PC-3 (cell line): ENCODE results near the gene TENM4. TPM values are rescaled to one million over a fixed set of nuclear protein-coding genes. Genes with fewer than 3 reads are reported as not detected.

ENCODE experiments used
- ATAC-seq: fragments of 200-7000 bp; cut with Tn5 transposase; 2 replicates; pipeline ENCODE4 v1.9.1; 2020; ENCODE audit warnings: mild to moderate bottlenecking, moderate library complexity
- BruUV-seq: library from RNA; stranded (reverse); fragments of 400-500 nt; replicated peaks from 2 replicates; lab custom pipeline; 2021; lab: Mats Ljungman, UMichigan
- CTCF ChIA-PET: fragments of 300-600 bp; sonication (Branson Sonifier 250); formaldehyde crosslinking; loops from one replicate; lab custom pipeline; 2022; ENCODE audit warnings: antibody characterized with exemption; lab: Charles Lee
- POLR2A ChIA-PET: fragments of 300-600 bp; sonication (Branson Sonifier 250); formaldehyde crosslinking; loops from one replicate; lab custom pipeline; 2022; ENCODE audit warnings: antibody characterized with exemption; ENCODE audit not compliant: unreplicated experiment; lab: Charles Lee
- DNase-seq: peaks from one replicate; pipeline ENCODE4 v3.0.0-alpha.2; 2015
- H2AFZ ChIP-seq: fragments of 300-600 bp; sonication (generic); 2 replicates; pipeline ENCODE4 v1.6.0; 2016; ENCODE audit warnings: antibody characterized with exemption, low read length
- H3F3A ChIP-seq: fragments of 300-600 bp; sonication (generic); one replicate; pipeline ENCODE4 v1.6.0; 2017; ENCODE audit warnings: antibody characterized with exemption, low read length, control low read depth, mild to moderate bottlenecking; ENCODE audit not compliant: unreplicated experiment
- H3K27ac ChIP-seq: fragments of 300-600 bp; sonication (generic); 2 replicates; pipeline ENCODE4 v1.5.1; 2016; ENCODE audit warnings: mild to moderate bottlenecking, low read length
- H3K27me3 ChIP-seq: fragments of 300-600 bp; sonication (generic); 2 replicates; pipeline ENCODE4 v1.6.1; 2016; ENCODE audit warnings: low read length, mixed read lengths
- H3K36me3 ChIP-seq: fragments of 300-600 bp; sonication (generic); 2 replicates; pipeline ENCODE4 v1.6.1; 2016; ENCODE audit warnings: low read depth, mixed run types, low read length, mixed read lengths
- H3K4me1 ChIP-seq: fragments of 300-600 bp; sonication (generic); 2 replicates; pipeline ENCODE4 v1.5.1; 2016; ENCODE audit warnings: low read length; ENCODE audit not compliant: insufficient read depth
- H3K4me2 ChIP-seq: fragments of 300-600 bp; sonication (generic); 2 replicates; pipeline ENCODE4 v1.6.0; 2016; ENCODE audit warnings: low read length
- H3K4me3 ChIP-seq: fragments of 300-600 bp; sonication (generic); 2 replicates; pipeline ENCODE4 v1.5.1; 2016; ENCODE audit warnings: mild to moderate bottlenecking, low read length, mixed read lengths
- H3K79me2 ChIP-seq: fragments of 300-600 bp; sonication (generic); 2 replicates; pipeline ENCODE4 v1.6.1; 2017; ENCODE audit warnings: low read length, mixed read lengths
- H3K9ac ChIP-seq: fragments of 300-600 bp; sonication (generic); 2 replicates; pipeline ENCODE4 v1.6.0; 2016; ENCODE audit warnings: mild to moderate bottlenecking, low read length
- H3K9me2 ChIP-seq: fragments of 300-600 bp; sonication (generic); replicated peaks from 2 replicates; pipeline ENCODE4 v1.6.1; 2016; ENCODE audit warnings: mixed run types, low read length, mixed read lengths
- H3K9me3 ChIP-seq: fragments of 300-600 bp; sonication (generic); 2 replicates; pipeline ENCODE4 v1.6.1; 2016; ENCODE audit warnings: low read length, mixed read lengths
- H4K20me1 ChIP-seq: fragments of 300-600 bp; sonication (generic); 2 replicates; pipeline ENCODE4 v1.6.1; 2016; ENCODE audit warnings: low read length, mixed read lengths
- EZH2 ChIP-seq: fragments of 300-600 bp; sonication (generic); IDR thresholded peaks from one replicate; pipeline ENCODE4 v1.6.1; 2017; ENCODE audit warnings: antibody characterized with exemption, mild to moderate bottlenecking, low read length; ENCODE audit not compliant: unreplicated experiment
- EZH2phosphoT487 ChIP-seq: fragments of 300-600 bp; sonication (generic); IDR thresholded peaks from 2 replicates; pipeline ENCODE4 v1.6.1; 2018; ENCODE audit warnings: mild to moderate bottlenecking, antibody characterized with exemption, low read length, borderline replicate concordance
- intact Hi-C: fragments of 100-400 bp; cut with micrococcal nuclease; formaldehyde crosslinking; loops from 2 replicates; pipeline ENCODE4 v1.9.0; 2023
- total RNA-seq: library from RNA; depleted of rRNA; stranded (reverse); fragments of >200 nt; gene quantifications from 2 replicates; pipeline ENCODE4 v1.2.3, GENCODE V29; 2014
- TF ChIP-seq, protein P1 (sequence below): fragments of 300-600 bp; sonication (generic); conservative IDR thresholded peaks from 2 replicates; pipeline ENCODE4 v1.5.1; 2017; ENCODE audit warnings: antibody characterized with exemption, low read depth, mild to moderate bottlenecking, low read length

Gene TENM4
- total RNA-seq, 1 experiment from 2014 or later, result 19.7 TPM

DNA sequence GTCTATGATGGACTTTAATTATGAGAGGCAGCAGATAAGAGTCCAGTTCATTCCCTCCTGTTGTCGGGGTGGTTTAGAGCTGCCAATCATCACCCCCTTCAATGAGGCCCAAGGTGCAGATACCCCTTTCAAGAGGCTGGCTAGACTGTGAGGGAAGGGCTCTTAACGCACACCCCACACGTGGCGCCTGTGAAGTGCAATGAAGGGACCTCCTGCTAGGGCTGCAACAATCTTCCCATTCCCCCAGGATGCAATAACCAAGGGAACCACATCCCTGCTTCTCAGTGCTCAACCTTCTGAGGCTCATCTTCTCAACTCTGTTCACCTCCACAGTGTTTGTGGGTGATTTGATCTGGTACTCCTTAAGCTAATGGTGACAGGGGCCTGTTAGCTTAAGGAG lies 19.0 kb downstream of the TENM4 start:
- no peaks in the 10 kb centered on the region for H3K9me2 ChIP-seq
- CTCF ChIA-PET, result no interaction called here
- no peaks in the 10 kb centered on the region for H3K36me3 ChIP-seq
- TF ChIP-seq EZH2, result no peak
- TF ChIP-seq, protein P1, sequence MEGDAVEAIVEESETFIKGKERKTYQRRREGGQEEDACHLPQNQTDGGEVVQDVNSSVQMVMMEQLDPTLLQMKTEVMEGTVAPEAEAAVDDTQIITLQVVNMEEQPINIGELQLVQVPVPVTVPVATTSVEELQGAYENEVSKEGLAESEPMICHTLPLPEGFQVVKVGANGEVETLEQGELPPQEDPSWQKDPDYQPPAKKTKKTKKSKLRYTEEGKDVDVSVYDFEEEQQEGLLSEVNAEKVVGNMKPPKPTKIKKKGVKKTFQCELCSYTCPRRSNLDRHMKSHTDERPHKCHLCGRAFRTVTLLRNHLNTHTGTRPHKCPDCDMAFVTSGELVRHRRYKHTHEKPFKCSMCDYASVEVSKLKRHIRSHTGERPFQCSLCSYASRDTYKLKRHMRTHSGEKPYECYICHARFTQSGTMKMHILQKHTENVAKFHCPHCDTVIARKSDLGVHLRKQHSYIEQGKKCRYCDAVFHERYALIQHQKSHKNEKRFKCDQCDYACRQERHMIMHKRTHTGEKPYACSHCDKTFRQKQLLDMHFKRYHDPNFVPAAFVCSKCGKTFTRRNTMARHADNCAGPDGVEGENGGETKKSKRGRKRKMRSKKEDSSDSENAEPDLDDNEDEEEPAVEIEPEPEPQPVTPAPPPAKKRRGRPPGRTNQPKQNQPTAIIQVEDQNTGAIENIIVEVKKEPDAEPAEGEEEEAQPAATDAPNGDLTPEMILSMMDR, result no peak
- TF ChIP-seq EZH2phosphoT487, result no peak
- ATAC-seq, result no peak
- H4K20me1 ChIP-seq, result no peaks in the 10 kb centered on the region
- POLR2A ChIA-PET, result no interaction called here
- no peaks in the 10 kb centered on the region for H3K79me2 ChIP-seq
- no peak overlapping the region for H3K27ac ChIP-seq
- H3K4me1 ChIP-seq, result peaks cover 16% of the 10 kb centered on the region
- intact Hi-C loops, result no loop called here
- H3K27me3 ChIP-seq, result no peaks in the 10 kb centered on the region
- no peak overlapping the region for H3K4me2 ChIP-seq
- H3K9me3 ChIP-seq, result no peaks in the 10 kb centered on the region
- no TSS peak for BruUV-seq
- no peaks in the 10 kb centered on the region for H3F3A ChIP-seq
- no peak overlapping the region for H3K4me3 ChIP-seq
- H2AFZ ChIP-seq, result no peak overlapping the region
- no peak overlapping the region for H3K9ac ChIP-seq
- no peak for DNase-seq

DNA sequence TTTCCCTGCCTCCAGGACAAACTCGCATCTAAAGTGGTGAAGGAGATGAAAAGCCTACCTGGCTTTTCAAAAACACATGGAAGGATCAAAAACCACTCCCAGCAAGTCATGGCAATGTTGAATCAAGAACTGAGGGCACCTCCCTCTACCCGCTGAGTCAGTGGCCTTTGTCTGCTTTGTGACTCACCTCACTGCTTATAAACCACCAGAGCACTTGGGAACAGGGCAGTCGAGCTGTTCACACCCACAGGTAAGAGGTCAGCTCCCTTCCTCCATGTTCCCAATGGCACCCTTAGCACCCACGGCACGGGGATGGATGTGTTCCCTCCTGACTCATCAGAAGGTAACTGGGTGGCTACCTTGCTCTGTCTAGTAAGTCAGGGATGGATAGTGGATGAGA lies 21.7 kb downstream of the TENM4 start:
- Histone ChIP-seq H4K20me1 (no peaks in the 10 kb centered on the region), H3K36me3 (no peaks in the 10 kb centered on the region), H3K9me3 (no peaks in the 10 kb centered on the region), H3K4me2 (peak overlapping the region; percentile 26), H3K79me2 (no peaks in the 10 kb centered on the region), H3K4me3 (no peak overlapping the region), H2AFZ (peak overlapping the region; percentile 11; the same call in 1 of the 2 replicates), H3K9ac (no peak overlapping the region; the same call in 1 of the 2 replicates), H3F3A (no peaks in the 10 kb centered on the region), H3K27ac (peak overlapping the region; percentile 68), H3K27me3 (no peaks in the 10 kb centered on the region), H3K9me2 (no peaks in the 10 kb centered on the region), H3K4me1 (peaks cover 31% of the 10 kb centered on the region)
- TF ChIP-seq, protein P1, result no peak
- TF ChIP-seq EZH2 (no peak), EZH2phosphoT487 (peak; percentile 87)
- intact Hi-C loops, result no loop called here
- DNase-seq (peak; percentile 95), ATAC-seq (peak; percentile 97)
- ChIA-PET CTCF (interaction anchor here (0.5 kb wide), 1 partner anchor 290 kb away, joined by 3 read pairs; no protein-coding TSS in a partner anchor), POLR2A (interaction anchor here (0.7 kb wide), 1 partner anchor 85 kb away, joined by 5 read pairs; no protein-coding TSS in a partner anchor)
- no TSS peak for BruUV-seq

DNA sequence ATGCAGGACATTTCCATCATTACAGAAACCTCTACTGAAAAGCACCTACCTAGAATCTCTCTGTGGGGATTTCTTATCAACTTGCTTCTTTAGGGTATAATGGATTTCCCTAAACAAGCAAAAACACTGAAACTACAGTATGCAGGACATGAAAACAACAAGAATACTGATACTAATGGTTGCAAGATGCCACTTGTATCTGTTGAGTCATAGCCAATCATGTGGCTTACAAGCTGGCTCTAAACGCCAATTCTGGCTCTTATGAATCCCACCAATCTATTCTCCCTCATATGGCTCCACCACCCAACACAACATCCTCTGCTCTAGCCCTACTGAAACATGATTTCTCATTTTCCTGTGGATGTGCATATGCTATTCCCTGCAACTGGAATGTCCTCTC lies 22.6 kb downstream of the TENM4 start:
- no peak overlapping the region for H3K4me3 ChIP-seq
- H3K9me2 ChIP-seq, result no peaks in the 10 kb centered on the region
- H3F3A ChIP-seq, result no peaks in the 10 kb centered on the region
- peaks cover 31% of the 10 kb centered on the region for H3K4me1 ChIP-seq
- no peaks in the 10 kb centered on the region for H3K36me3 ChIP-seq
- peak overlapping the region; percentile 68 for H3K27ac ChIP-seq
- H3K27me3 ChIP-seq, result no peaks in the 10 kb centered on the region
- ChIA-PET POLR2A (interaction anchor here (0.7 kb wide), 1 partner anchor 86 kb away, joined by 5 read pairs; no protein-coding TSS in a partner anchor), CTCF (no interaction called here)
- no peaks in the 10 kb centered on the region for H4K20me1 ChIP-seq
- intact Hi-C loops, result no loop called here
- BruUV-seq, result no TSS peak
- H3K9ac ChIP-seq, result no peak overlapping the region
- DNase-seq (no peak), ATAC-seq (no peak)
- no peaks in the 10 kb centered on the region for H3K79me2 ChIP-seq
- no peak overlapping the region for H3K4me2 ChIP-seq
- no peak overlapping the region for H2AFZ ChIP-seq
- no peaks in the 10 kb centered on the region for H3K9me3 ChIP-seq
- no peak for TF ChIP-seq EZH2
- TF ChIP-seq EZH2phosphoT487, result no peak
- TF ChIP-seq, protein P1, result no peak
